ENCODE results near the gene WBP2.

Gene WBP2

DNA sequence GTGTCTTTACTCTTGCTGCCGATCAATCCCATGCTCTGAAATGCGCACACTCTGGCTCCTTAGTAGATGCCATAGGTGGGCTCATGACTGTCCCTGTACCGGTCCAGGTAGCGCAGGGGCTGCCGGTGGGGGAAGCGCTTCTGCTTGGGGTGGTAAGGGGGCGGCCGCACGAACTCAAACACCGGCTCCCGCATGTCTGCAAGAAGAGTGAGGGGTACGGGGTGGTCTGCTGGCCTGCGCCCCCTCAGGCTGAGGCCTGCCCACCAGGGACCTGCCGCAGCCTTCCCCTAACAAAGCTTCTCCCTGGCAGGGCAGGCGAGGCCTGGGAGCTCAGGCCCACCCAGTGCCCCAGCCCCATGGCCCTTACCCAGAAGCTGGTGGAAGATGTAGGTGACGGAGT lies 43.7 kb upstream of the WBP2 start:
- no peak overlapping the region for H3K4me2 ChIP-seq (ENCODE audit: low read depth, low read length)
- H3K27ac ChIP-seq (ENCODE audit: low read length): no peak overlapping the region
- H3K4me1 ChIP-seq (ENCODE audit: low read length): peaks cover 6% of the 10 kb centered on the region
- no peak overlapping the region for H3K4me3 ChIP-seq (ENCODE audit: low read length)
- no peaks in the 10 kb centered on the region for H3K36me3 ChIP-seq (replicated peaks; ENCODE audit: insufficient read depth, low read length)
- H4K20me1 ChIP-seq (ENCODE audit: insufficient read depth, low read length): no peaks in the 10 kb centered on the region
- no peak for TF ChIP-seq CTCF (IDR thresholded peaks at IDR 0.05; ENCODE audit: low read length)
- TF ChIP-seq EZH2phosphoT487 (IDR thresholded peaks at IDR 0.05; ENCODE audit: low read length): no peak
- no peak for TF ChIP-seq EZH2 (optimal IDR thresholded peaks at IDR 0.05; ENCODE audit: low read depth, low read length)
- DNase-seq: no peak
- H3K9me2 ChIP-seq (replicated peaks; ENCODE audit: insufficient read depth, low read length): no peaks in the 10 kb centered on the region
- no peak overlapping the region for H3K9ac ChIP-seq (ENCODE audit: low read length)
- H2AFZ ChIP-seq (ENCODE audit: low read length): no peak overlapping the region
- H3K9me3 ChIP-seq (replicated peaks; ENCODE audit: insufficient read depth, low read length): no peaks in the 10 kb centered on the region
- H3F3A ChIP-seq (ENCODE audit: insufficient read depth, low read length): peaks cover 12% of the 10 kb centered on the region
- H3K79me2 ChIP-seq (ENCODE audit: low read length): peaks cover 45% of the 10 kb centered on the region
- no peaks in the 10 kb centered on the region for H3K27me3 ChIP-seq (replicated peaks; ENCODE audit: insufficient read depth, low read length)

DNA sequence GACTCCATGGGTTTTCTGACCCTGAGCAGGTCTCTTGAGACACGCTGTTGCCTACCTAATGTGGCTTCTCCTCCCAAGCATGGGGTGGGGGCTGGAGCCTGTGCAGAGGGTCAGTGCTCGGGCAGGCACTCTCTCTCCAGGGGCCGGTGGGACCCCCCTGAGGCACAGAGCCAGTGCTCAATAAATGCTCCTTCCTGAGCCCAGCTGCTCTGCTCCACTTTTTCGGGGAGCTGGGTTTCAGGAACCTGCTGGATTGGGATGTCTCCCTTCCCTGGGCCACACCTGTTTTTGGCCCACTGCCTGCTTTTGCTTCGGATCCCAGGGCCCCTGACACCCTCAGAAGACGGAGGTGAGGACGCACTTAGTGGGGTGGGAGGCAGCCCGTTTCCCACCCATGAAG lies 42.9 kb upstream of the WBP2 start:
- Histone ChIP-seq H3K27me3 (replicated peaks; ENCODE audit: insufficient read depth, low read length) (no peaks in the 10 kb centered on the region), H2AFZ (ENCODE audit: low read length) (no peak overlapping the region), H3F3A (ENCODE audit: insufficient read depth, low read length) (peaks cover 12% of the 10 kb centered on the region), H3K4me2 (ENCODE audit: low read depth, low read length) (no peak overlapping the region), H3K4me3 (ENCODE audit: low read length) (no peak overlapping the region), H4K20me1 (ENCODE audit: insufficient read depth, low read length) (no peaks in the 10 kb centered on the region), H3K27ac (ENCODE audit: low read length) (no peak overlapping the region), H3K36me3 (replicated peaks; ENCODE audit: insufficient read depth, low read length) (no peaks in the 10 kb centered on the region), H3K9ac (ENCODE audit: low read length) (no peak overlapping the region), H3K9me2 (replicated peaks; ENCODE audit: insufficient read depth, low read length) (no peaks in the 10 kb centered on the region), H3K4me1 (ENCODE audit: low read length) (peaks cover 6% of the 10 kb centered on the region), H3K9me3 (replicated peaks; ENCODE audit: insufficient read depth, low read length) (no peaks in the 10 kb centered on the region), H3K79me2 (ENCODE audit: low read length) (peaks cover 37% of the 10 kb centered on the region)
- DNase-seq: no peak
- no peak for TF ChIP-seq CTCF (IDR thresholded peaks at IDR 0.05; ENCODE audit: low read length)
- TF ChIP-seq EZH2phosphoT487 (IDR thresholded peaks at IDR 0.05; ENCODE audit: low read length): no peak
- TF ChIP-seq EZH2 (optimal IDR thresholded peaks at IDR 0.05; ENCODE audit: low read depth, low read length): no peak

DNA sequence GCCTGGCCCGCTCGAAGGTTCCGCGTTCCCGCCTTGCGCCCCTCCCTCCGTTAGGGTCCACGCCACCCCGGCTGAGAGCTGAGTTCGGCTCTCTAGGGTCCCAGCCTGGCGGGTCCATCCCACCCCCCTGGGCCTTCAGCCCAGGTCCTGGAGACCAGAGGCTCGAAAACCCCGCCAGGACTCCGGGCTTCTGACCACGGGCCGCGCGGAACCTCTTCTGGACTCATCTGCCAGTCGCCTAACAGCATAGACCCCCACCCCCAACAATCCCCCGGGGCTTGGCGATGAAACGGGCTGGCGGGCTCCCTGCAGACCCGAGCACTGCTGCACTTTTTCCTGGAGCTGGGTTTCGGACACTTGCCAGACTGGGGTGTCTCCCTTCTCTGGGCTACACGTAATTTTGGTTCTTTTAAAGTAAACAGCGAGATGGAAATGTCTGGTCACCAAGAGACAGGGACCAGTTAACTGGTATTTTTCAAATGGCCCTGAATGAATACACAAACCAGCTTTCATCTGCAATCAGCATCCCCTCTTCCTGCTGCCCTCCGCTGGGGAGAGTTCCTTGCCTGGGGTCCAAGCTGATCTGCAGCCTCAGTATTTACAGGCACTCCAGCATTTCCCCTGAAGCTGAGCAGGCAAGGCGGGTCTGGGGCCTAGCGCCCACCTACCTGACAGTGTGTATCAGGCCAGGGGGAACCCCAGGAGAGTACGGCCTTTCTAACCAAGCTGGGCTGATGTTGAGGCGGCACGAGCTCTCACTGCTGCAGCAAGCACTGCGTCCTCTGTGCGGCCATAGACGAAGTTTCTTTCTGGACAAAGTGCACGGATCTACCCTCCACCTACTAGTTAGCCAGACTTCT lies 42.3 kb upstream of the WBP2 start:
- H3K79me2 ChIP-seq (ENCODE audit: low read length): peaks cover 31% of the 10 kb centered on the region
- DNase-seq: no peak
- no peak overlapping the region for H3K27ac ChIP-seq (ENCODE audit: low read length)
- peaks cover 12% of the 10 kb centered on the region for H3F3A ChIP-seq (ENCODE audit: insufficient read depth, low read length)
- H3K4me1 ChIP-seq (ENCODE audit: low read length): peaks cover 6% of the 10 kb centered on the region
- H3K36me3 ChIP-seq (replicated peaks; ENCODE audit: insufficient read depth, low read length): no peaks in the 10 kb centered on the region
- H2AFZ ChIP-seq (ENCODE audit: low read length): peak overlapping the region; percentile 47; the same call in 1 of the 2 replicates
- H3K27me3 ChIP-seq (replicated peaks; ENCODE audit: insufficient read depth, low read length): no peaks in the 10 kb centered on the region
- H4K20me1 ChIP-seq (ENCODE audit: insufficient read depth, low read length): no peaks in the 10 kb centered on the region
- H3K4me2 ChIP-seq (ENCODE audit: low read depth, low read length): peak overlapping the region; percentile 27; the same call in 1 of the 2 replicates
- H3K9me3 ChIP-seq (replicated peaks; ENCODE audit: insufficient read depth, low read length): no peaks in the 10 kb centered on the region
- no peak overlapping the region for H3K9ac ChIP-seq (ENCODE audit: low read length)
- no peaks in the 10 kb centered on the region for H3K9me2 ChIP-seq (replicated peaks; ENCODE audit: insufficient read depth, low read length)
- no peak overlapping the region for H3K4me3 ChIP-seq (ENCODE audit: low read length)
- TF ChIP-seq CTCF (IDR thresholded peaks at IDR 0.05; ENCODE audit: low read length): no peak
- no peak for TF ChIP-seq EZH2 (optimal IDR thresholded peaks at IDR 0.05; ENCODE audit: low read depth, low read length)
- no peak for TF ChIP-seq EZH2phosphoT487 (IDR thresholded peaks at IDR 0.05; ENCODE audit: low read length)

Data from MM.1S (cell line).